Epithelial cell of esophagus (primary cell): ENCODE results near the gene FBLN2.
A peak's percentile ranks its signal among the peaks of the same experiment; 100 is the strongest.

Experiments used
- DNase-seq: peaks from one replicate; pipeline ENCODE4 v3.0.0; 2010; ENCODE audit warnings: low read depth
- H3K4me3 ChIP-seq: 2 replicates; pipeline ENCODE4 v1.5.1; 2011; ENCODE audit warnings: mild to moderate bottlenecking, low read length, control low read depth
- TF ChIP-seq, protein P1 (sequence below): IDR thresholded peaks from 2 replicates; pipeline ENCODE4 v1.5.1; 2011; ENCODE audit warnings: low read depth, mild to moderate bottlenecking, low read length, control low read depth, inconsistent platforms; ENCODE audit not compliant: insufficient read depth; ENCODE audit errors: missing control alignments

Gene FBLN2

DNA sequence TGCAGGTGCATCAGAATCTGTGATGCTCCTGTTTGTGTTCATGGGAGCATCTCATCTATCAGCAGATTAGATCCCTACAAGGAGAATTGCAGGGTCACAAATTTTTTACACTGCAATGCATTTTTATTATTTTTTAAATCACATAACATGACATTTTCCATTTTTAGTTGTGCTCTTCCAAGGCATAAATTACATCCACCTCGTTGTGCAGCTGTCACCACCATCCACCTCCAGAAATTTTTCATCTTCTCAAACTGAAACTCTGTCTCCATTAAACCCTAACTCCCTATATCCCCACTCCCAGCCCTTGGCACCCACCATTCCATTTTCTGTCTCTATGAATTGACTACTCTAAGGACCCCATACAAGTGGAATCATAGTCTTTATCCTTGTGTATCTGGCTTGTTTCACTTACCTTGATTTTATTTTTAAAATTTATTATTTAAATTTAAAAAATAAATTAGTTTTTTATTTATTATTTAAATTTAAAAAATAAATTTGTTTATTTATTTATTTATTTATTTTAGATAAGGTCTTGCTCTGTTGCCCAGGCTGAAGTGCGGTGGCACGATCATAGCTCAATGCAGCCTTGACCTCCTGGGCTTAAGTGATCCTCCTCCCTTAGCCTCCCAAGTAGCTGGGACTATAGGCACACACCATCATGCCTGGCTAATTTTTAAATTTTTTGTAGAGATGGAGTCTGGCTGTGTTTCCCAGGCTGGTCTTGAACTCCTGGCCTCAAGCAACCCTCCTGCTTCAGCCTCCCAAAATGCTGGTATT lies 47.7 kb downstream of the FBLN2 start:
- no peak for DNase-seq
- H3K4me3 ChIP-seq = no peak overlapping the region
- TF ChIP-seq, protein P1, sequence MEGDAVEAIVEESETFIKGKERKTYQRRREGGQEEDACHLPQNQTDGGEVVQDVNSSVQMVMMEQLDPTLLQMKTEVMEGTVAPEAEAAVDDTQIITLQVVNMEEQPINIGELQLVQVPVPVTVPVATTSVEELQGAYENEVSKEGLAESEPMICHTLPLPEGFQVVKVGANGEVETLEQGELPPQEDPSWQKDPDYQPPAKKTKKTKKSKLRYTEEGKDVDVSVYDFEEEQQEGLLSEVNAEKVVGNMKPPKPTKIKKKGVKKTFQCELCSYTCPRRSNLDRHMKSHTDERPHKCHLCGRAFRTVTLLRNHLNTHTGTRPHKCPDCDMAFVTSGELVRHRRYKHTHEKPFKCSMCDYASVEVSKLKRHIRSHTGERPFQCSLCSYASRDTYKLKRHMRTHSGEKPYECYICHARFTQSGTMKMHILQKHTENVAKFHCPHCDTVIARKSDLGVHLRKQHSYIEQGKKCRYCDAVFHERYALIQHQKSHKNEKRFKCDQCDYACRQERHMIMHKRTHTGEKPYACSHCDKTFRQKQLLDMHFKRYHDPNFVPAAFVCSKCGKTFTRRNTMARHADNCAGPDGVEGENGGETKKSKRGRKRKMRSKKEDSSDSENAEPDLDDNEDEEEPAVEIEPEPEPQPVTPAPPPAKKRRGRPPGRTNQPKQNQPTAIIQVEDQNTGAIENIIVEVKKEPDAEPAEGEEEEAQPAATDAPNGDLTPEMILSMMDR = no peak

DNA sequence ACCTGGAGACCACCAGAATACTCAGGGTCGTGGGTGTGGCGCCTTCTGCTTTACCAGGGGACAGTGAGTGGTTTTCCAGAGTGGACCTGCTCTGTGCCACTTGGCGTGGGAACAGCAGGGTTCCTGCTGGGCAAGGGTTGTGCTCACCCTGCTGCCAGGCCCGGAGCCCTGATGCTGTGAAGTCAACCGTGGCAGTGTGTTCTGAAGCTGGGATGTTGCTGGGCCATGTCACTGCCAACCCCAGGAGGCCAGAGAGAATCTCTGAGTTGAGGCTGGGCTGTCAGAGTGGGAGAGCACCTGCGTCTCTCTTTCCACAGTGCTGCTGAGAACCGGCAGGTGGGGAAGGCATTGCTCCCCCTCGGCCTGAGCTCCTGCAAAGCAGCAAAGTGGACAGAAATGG lies 48.7 kb downstream of the FBLN2 start:
- no peak for DNase-seq
- TF ChIP-seq, protein P1 = no peak
- no peak overlapping the region for H3K4me3 ChIP-seq

DNA sequence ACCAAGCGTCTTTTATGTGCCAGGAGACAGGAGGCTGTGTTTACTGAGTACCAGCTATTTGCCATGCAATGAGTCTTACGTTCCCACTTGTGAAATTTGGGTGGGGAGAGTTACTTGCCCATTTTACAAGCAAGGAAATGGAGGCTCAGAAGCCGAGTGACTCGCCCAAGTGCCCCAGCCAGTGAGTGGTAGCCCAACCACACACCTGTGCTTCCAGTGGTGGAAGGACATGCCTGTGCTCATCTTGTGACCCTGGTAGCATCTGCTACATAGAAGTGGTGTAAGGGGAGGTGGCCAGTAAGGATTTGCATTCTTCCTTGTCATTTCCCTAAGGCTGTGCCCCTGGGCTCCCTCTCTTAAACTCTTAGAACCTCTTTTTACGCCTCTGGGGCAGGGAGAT lies 49.3 kb downstream of the FBLN2 start:
- DNase-seq = peak; percentile 47
- TF ChIP-seq, protein P1 = no peak

DNA sequence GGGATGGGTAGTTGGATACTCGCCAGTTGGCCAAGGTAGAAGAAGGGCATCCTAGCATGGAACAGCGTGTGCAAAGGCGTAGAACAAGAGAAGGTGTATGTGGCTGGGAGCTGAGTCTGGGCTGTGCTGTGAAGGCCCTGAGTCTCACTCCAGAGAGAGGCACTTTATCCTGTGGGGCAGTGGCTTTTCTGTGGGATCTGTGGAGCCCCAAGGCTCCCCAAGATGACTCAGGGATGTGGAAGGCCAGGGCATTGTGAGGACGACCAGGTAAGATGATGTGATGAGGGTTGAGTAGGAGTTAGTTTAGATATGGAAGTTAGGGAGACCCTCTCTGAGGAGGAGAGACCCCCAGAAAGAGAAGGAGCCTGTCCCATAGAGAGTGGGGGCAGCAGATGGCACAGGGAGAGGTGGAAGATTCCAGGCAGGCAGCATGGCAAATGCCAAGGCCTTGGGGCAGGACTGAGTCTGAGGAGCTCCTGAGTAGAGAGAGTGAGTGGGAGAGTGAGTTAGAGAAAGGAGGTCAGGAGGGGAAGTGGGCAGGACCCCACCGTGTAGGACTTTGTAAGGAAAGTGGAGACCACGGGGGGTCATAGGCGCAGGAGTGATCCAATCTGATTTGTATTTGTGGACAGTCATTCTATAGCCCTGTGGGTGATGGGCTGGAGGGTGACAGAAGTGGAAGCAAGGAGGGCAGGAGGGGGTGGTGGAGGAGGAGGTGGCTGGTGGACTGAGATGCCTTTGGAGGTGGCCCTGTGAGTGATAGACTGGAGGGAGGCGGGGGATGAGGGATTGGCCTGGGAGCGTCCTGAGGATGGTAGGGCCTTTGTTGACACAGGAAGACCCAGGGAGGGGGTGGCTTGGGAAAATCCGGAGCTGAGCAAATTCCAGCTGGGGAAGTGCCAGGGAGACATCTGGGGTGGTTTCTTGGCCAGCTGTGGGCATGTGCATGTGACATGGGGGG lies 50.3 kb downstream of the FBLN2 start:
- DNase-seq = peak; percentile 61
- TF ChIP-seq, protein P1 = no peak
- no peak overlapping the region for H3K4me3 ChIP-seq

More for the DNA sequence above, 49.3 kb downstream of the FBLN2 start:
- H3K4me3 ChIP-seq = no peak overlapping the region

DNA sequence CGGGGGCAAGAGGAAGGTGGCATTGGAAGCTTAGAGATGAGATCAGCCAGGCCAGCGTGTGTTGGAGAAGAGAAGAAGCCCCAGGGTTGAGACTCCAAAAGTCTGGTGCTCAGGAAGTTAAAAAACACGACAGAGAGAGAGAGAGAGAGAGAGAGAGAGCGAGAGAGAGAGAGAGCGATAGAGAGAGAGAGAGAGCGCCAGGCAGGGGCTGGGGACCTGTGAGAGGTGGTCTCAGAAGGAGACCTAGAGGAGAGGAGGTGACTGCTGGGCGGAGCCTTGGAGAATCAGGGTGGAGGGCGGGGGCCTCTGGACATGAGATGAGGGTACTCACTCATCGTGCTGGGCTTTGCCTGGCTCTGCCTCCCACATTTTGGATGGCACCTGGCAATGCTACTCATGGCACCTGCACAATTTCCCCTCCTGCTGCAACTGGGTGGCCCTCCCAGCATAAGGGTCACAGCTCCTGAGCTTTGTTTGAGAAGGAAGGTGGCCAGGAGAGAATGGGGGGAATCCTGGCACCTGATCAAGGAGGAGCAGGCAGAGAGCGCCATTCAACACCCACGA lies 51.0 kb downstream of the FBLN2 start:
- TF ChIP-seq, protein P1 = no peak
- H3K4me3 ChIP-seq = no peak overlapping the region
- DNase-seq = no peak

DNA sequence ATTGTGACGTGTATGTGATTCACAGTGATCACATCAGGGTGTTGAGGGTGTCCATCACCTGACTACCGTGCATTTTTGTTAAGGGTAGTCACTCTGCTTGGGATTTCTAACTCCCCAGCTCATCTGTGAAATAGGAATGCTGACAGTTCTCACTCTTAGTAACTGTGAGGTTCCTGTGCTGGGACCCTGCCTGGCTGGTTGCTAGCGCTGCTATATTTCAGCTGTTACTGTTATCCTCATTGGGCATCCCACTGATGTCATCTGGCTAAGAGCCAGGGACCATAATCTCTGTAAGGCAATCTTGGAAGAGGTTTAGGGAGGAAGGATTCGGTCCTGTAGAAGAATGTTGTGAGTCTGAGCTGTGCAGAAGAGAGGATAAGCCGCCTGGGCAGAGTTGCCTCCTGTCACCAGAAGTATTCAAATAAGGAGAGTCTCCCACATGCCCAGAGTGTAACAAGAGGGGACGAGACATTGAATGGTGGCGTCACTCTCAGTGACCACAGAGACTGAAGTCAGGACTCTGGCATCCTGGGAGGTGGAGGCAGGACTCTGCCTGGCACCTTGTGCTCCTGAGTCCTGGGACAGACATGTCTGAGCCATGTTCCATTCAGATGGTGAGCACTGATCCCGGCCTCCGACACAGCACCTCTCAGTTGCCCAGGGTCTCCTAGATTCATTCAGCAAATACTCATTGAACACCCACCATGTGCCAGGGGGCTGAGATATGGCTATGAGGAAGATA lies 52.2 kb downstream of the FBLN2 start:
- TF ChIP-seq, protein P1 = no peak
- peak; percentile 99 for DNase-seq
- no peak overlapping the region for H3K4me3 ChIP-seq
